Stimulated activated naive CD8-positive, alpha-beta T cell treated with anti-CD3 and anti-CD28 coated beads, Interleukin-15, Interleukin-2, amounts not matched to agents 100 U/mL and 50 U/mL, for 24 hours (primary cell): ENCODE results near the gene UBC.

Experiments used
- ATAC-seq: fragments of 150-1000 bp; cut with Tn5 transposase; one replicate; pipeline ENCODE4 v1.10.0; 2021
- DNase-seq: peaks from one replicate; pipeline ENCODE4 v3.0.0; 2021

UBC gene

GRCh38 chr12:124914392-124915238, at the start of gene UBC:
Gene UBC (minus strand): TSS chr12:124914650. CDS start chr12:124913771, 879 bp downstream.
- DNase-seq: peak; percentile 92
- peak; percentile 31 for ATAC-seq

GRCh38 chr12:124963211-124963610, 48.8 kb upstream of the UBC start:
- DNase-seq: no peak
- ATAC-seq: no peak

GRCh38 chr12:124961055-124961454, 46.6 kb upstream of the UBC start:
- ATAC-seq (no peak), DNase-seq (no peak)

GRCh38 chr12:124956571-124956970, 42.1 kb upstream of the UBC start:
- ATAC-seq: no peak
- DNase-seq: no peak

- ATAC-seq: no peak
Observed at GRCh38 chr12:124954771-124955170, 40.3 kb upstream of the UBC start.

GRCh38 chr12:124953689-124954405, 39.4 kb upstream of the UBC start:
- no peak for ATAC-seq
- DNase-seq: no peak

More at GRCh38 chr12:124954771-124955170, 40.3 kb upstream of the UBC start:
- DNase-seq: no peak

- DNase-seq: no peak
- no peak for ATAC-seq
Observed at GRCh38 chr12:124952801-124953200, 38.4 kb upstream of the UBC start.

- ATAC-seq (no peak), DNase-seq (no peak)
Observed at GRCh38 chr12:124952295-124952694, 37.8 kb upstream of the UBC start.

GRCh38 chr12:124949779-124950728, 35.6 kb upstream of the UBC start:
- ATAC-seq (no peak), DNase-seq (no peak)

GRCh38 chr12:124949066-124949465, 34.6 kb upstream of the UBC start:
- ATAC-seq: peak; percentile 10
- DNase-seq: no peak

GRCh38 chr12:124947561-124948398, 33.3 kb upstream of the UBC start:
- ATAC-seq: no peak
- no peak for DNase-seq

GRCh38 chr12:124947013-124947412, 32.6 kb upstream of the UBC start:
- DNase-seq (no peak), ATAC-seq (no peak)

- no peak for DNase-seq
- ATAC-seq: no peak
Observed at GRCh38 chr12:124946447-124946793, 32.0 kb upstream of the UBC start.

- ATAC-seq (no peak), DNase-seq (no peak)
Observed at GRCh38 chr12:124941170-124941527, 26.7 kb upstream of the UBC start.

- peak; percentile 91 for DNase-seq
- peak; percentile 23 for ATAC-seq
Observed at GRCh38 chr12:124940393-124941169, 26.1 kb upstream of the UBC start.

- no peak for ATAC-seq
- DNase-seq: no peak
Observed at GRCh38 chr12:124940143-124940392, 25.6 kb upstream of the UBC start.

GRCh38 chr12:124939421-124940142, 25.1 kb upstream of the UBC start:
- peak; percentile 88 for DNase-seq
- peak; percentile 82 for ATAC-seq

- DNase-seq (peak; percentile 66), ATAC-seq (peak; percentile 37)
Observed at GRCh38 chr12:124939079-124939420, 24.6 kb upstream of the UBC start.

GRCh38 chr12:124938587-124938986, 24.1 kb upstream of the UBC start:
- ATAC-seq (no peak), DNase-seq (no peak)

- DNase-seq (no peak), ATAC-seq (no peak)
Observed at GRCh38 chr12:124938108-124938507, 23.7 kb upstream of the UBC start.
